CD4-positive, alpha-beta T cell treated with Interleukin-2 at 100 ng/mL for 4 hours (primary cell): Measurements from ENCODE around the gene SPTBN1.

Source experiments
- DNase-seq: peaks from one replicate; pipeline ENCODE4 v3.0.0-alpha.2; 2020; ENCODE audit warnings: low spot score

Gene SPTBN1

GRCh38 chr2:54434711-54435110 lies 21.4 kb upstream of the SPTBN1 start:
- no peak for DNase-seq

- DNase-seq: no peak
Measured at GRCh38 chr2:54435325-54436226, 20.6 kb upstream of the SPTBN1 start.

DNA sequence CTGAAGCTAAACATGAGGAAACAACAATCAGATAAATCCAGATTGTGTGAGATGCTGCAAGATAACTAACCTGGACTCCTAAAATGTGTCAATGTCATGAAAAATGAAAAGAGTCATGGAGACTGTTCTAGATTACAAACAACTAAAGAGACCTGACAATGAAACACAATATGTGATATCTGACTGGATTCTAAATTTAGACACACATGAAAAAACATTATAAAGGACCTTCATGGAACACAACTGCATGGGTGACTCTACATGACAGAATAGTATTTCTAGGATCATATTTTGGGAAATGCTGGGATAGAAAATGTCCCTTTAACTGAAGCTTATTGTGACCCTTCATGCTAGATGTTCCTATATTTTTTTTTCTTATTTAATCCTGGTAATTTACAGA lies 18.5 kb upstream of the SPTBN1 start:
- DNase-seq: no peak

GRCh38 chr2:54438271-54438670 lies 17.9 kb upstream of the SPTBN1 start:
- no peak for DNase-seq

DNA sequence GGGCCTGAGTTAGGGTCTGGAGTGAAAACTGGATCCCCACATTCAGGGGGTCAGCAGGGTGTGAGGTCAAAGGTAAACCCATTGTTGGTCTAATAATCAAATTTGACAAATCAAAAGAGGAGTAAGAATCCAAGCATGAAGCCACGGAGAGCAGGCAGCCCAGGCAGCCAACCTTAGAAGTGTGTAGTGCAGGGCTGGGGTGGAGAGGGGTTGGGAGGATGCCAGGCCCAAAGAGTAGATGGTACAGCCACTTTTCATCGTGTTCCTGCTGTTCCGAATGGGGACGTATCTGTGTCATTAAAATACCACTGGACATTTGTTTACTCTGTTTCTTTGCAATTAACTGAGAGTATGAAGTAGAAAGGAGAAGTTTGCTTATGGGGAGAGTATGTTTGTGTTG lies 16.5 kb upstream of the SPTBN1 start:
- DNase-seq: no peak

DNA sequence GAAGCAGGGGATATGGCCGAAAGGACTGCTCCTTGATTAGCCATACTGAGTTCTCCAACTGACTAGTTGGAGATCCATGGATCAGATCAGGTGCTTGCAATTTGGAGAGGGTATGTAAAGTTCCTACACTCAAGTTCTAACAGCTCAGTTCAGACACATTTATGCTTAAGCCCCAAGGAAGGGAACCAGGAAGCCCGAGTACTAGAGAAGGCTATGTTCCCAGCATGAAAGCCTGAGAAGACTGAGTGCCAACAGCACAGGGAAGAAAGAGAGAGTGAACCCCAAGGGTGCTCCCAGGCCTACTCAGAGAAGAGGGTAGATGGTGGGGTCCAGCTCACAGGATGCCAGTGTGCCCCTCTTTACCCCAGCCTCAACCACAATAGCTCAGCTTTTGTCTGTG lies 16.1 kb upstream of the SPTBN1 start:
- no peak for DNase-seq

GRCh38 chr2:54444503-54444902 lies 11.6 kb upstream of the SPTBN1 start:
- DNase-seq: no peak

GRCh38 chr2:54446122-54446521 lies 10.0 kb upstream of the SPTBN1 start:
- DNase-seq: no peak

DNA sequence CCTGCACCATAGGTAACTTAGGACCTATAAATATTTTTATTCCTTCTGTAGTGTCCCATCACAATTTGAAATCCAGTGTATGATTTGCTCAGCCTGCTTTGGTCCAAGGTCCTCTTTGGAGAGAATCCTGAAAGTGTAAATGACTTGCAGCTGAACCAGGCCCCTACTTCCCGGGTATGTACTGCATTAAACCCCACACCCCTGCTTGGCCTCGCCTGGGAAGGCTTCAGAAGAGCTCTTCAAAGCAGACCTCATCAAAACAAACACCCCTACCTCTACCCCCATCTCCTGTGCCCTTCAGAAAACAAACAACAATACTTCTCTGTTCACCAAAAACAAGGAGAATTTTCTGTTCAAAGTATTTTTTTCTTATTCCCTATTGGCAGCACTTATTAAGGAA lies 9.5 kb upstream of the SPTBN1 start:
- no peak for DNase-seq

GRCh38 chr2:54454548-54455130 lies 1.5 kb upstream of the SPTBN1 start:
- DNase-seq: no peak

DNA sequence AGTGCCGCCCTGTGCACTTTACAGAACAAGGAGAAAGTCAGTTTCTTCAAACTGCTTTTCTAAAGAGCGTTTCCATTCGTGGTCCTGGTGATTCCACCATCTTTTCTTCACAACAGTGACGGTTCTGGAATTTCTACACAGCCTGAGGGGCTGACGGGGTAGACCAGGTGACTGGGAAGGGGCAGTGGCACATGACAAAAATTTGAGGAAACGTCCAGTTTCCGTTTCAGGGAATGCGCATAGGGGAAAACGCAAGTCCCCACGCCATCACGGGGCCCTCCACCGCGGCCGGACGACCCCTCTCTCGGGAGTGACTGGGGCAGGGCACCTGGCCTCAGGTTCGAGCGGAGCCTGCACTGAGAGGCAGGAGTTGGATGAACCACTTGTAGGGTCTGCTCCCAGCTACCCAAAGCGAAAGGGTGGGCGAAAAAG lies 980 bp upstream of the SPTBN1 start:
- no peak for DNase-seq

DNA sequence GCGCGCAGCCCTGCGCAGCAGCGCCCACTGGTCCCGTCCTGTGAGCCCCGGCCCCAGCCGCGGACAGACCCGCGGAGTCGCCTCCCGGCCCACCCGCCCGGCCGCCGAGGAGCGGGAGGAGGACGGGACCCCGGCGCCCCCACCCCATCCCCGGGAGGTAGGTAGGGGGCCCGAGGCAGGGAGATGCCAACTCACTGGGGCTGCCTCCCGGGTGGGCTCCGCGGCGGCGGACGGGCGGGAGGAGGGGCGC lies 160 bp downstream of the SPTBN1 start:
- DNase-seq: no peak

GRCh38 chr2:54456612-54457322 lies 640 bp downstream of the SPTBN1 start:
- DNase-seq: no peak

DNA sequence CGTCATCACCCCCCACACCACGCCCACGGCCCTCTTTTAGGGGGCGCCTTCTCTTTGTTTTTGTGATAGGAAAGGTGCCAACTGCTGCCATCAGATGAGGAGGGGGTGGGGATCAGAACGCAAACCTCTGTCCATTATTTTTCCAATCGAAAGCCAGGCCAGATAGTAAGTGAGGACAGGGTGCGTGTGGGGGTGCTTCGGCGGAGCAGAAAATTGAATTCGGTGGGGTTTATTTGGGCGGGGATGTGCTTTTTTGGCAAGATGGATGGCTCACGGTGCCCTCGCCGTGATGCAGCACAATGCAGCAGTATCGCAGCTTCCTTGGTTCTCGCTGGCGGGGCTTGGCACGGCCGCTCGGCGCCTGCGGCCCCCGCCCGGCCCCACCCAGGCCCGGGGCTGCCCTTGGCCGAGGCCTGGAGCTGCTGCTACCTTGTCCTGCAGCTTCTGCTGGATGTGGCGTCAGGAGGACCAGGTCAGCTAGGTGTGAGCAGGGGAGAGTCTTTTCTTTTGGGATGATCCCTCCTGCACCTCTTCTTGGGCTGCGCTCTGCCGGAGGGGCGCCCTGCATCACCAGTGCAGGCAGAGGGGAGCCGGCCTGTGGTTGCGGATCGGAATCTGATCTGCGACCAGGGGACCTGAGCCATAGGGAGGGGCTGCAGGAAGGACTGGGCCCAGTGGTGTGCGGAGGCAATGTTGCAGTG lies 1.3 kb downstream of the SPTBN1 start:
- no peak for DNase-seq

DNA sequence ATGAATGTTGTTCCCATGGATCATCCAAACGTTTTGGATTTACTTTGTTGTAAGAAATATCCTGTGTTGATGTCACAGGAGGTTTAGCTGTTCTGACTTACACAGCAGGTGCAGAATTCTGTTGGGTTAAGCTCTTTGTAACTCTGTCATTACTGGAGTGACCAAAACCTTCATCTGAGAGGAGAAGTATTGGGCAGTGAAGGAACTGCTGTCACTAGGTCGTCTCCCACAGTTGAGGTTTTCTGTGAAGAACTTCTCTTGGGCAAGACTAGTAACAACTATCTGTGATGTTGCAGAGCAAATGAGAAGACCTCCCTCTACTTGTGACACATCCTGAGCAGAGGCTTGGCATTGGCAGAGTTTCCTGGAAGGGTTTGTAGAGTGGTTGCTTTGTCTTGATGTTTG lies 2.9 kb downstream of the SPTBN1 start:
- DNase-seq: no peak

DNA sequence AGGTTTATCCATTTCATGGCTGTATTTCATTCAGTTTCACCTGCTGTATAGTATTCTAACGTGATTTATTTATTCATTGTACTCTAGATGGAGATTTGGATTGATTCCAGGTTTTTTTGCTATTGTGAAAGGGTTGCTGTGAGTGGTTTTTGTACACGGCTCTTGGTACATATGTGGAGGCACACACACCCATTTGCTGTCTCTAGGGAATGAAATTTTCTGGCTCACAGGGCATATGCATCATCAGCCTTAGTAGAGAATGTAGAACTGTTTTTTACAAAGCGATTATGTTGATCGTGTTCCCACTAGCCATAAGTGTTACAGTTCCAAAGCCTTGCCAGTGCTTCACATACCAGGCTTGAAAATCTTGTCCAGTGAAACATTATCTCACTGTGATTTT lies 5.1 kb downstream of the SPTBN1 start:
- DNase-seq: no peak

GRCh38 chr2:54464341-54464740 lies 8.2 kb downstream of the SPTBN1 start:
- no peak for DNase-seq

GRCh38 chr2:54465143-54465542 lies 9.0 kb downstream of the SPTBN1 start:
- no peak for DNase-seq

- no peak for DNase-seq
Measured at GRCh38 chr2:54466870-54467269, 10.7 kb downstream of the SPTBN1 start.

GRCh38 chr2:54468673-54469072 lies 12.5 kb downstream of the SPTBN1 start:
- DNase-seq: no peak

GRCh38 chr2:54469484-54470053 lies 13.4 kb downstream of the SPTBN1 start:
- DNase-seq: no peak

- no peak for DNase-seq
Measured at GRCh38 chr2:54470266-54470938, 14.3 kb downstream of the SPTBN1 start.
